ENCODE measurements around the gene ZNF394.
"Not testable (repeated sequence)": the region's sequence is repeated elsewhere in the genome, so short reads cannot be mapped to it uniquely, and the experiment has no call there.

ZNF394 gene

DNA sequence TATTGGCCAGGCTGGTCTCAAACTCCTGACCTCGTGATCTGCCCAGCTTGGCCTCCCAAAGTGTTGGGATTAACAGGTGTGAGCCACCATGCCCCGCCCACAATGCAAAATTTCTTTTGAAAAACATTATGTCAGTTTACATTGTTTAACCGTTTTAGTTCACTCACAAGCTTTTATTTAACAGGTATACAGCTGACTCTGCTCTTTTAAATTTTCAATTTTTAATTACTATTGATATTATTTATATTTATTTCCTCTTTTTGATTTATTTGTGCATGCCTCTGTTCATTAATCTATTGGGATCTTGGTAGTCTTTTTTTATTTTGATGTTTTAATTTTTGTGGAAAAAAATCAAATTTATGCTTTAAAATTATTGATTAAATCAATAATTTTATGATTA is 21.3 kb upstream of the ZNF394 start:
- Histone ChIP-seq H3K27ac (ENCODE audit: low read length) (no peak overlapping the region), H3K9me3 (ENCODE audit: control insufficient read depth, low read depth, low read length) (no peaks in the 10 kb centered on the region), H3K9ac (ENCODE audit: low read length) (no peak overlapping the region), H3K36me3 (ENCODE audit: control insufficient read depth, low read depth, low read length) (peaks cover 27% of the 10 kb centered on the region), H3K27me3 (ENCODE audit: control insufficient read depth, insufficient read depth, low read length) (no peaks in the 10 kb centered on the region), H3K4me3 (ENCODE audit: low read length) (no peak overlapping the region), H3K4me1 (ENCODE audit: control insufficient read depth, low read depth, low read length) (no peaks in the 10 kb centered on the region)

DNA sequence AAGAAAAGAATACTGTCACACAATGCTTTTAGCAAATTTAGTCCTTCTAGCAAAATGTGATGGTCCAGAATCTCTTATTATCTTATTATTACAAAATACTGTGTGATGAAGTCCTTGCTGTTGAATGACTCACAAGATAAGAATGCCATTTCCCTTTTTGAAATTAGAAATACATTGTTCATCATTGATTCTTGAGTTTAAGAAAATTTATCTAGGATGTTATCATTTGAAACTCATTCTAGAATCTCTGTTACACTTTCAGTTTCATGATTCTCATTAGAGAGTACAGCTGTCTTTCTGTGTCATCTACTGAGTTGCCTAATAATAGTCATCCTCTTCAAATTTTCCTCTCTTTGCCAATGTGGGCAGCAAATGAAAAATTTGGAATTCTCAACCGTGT is 14.0 kb upstream of the ZNF394 start:
- H3K36me3 ChIP-seq (ENCODE audit: control insufficient read depth, low read depth, low read length) = peaks cover 35% of the 10 kb centered on the region
- H3K27me3 ChIP-seq (ENCODE audit: control insufficient read depth, insufficient read depth, low read length) = no peaks in the 10 kb centered on the region
- H3K9me3 ChIP-seq (ENCODE audit: control insufficient read depth, low read depth, low read length) = no peaks in the 10 kb centered on the region
- H3K9ac ChIP-seq (ENCODE audit: low read length) = no peak overlapping the region
- no peaks in the 10 kb centered on the region for H3K4me1 ChIP-seq (ENCODE audit: control insufficient read depth, low read depth, low read length)
- no peak overlapping the region for H3K27ac ChIP-seq (ENCODE audit: low read length)
- H3K4me3 ChIP-seq (ENCODE audit: low read length) = no peak overlapping the region

DNA sequence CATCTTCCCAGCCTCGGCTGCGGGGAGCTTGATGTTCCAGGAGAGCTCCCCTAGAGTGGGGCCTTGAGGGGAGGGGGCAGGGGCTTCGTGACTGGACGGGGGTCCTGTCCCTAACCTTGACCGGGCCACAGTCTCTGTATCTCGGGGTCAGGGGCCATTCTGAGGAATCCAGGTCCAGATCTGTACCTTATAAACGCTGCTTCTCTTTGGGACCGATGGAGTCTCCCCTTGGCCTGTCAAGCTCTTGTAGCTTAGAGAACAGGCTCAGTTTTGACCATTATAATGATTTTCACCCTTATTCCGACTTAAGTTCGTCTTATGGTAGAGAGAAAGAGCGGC is 5.2 kb upstream of the ZNF394 start:
- H3K27ac ChIP-seq (ENCODE audit: low read length) = peak overlapping the region; percentile 16
- H3K4me1 ChIP-seq (ENCODE audit: control insufficient read depth, low read depth, low read length) = peaks cover 6% of the 10 kb centered on the region
- H3K36me3 ChIP-seq (ENCODE audit: control insufficient read depth, low read depth, low read length) = peaks cover 4% of the 10 kb centered on the region
- H3K27me3 ChIP-seq (ENCODE audit: control insufficient read depth, insufficient read depth, low read length) = no peaks in the 10 kb centered on the region
- no peaks in the 10 kb centered on the region for H3K9me3 ChIP-seq (ENCODE audit: control insufficient read depth, low read depth, low read length)
- peak overlapping the region; percentile 82 for H3K4me3 ChIP-seq (ENCODE audit: low read length)
- H3K9ac ChIP-seq (ENCODE audit: low read length) = peak overlapping the region; percentile 73

DNA sequence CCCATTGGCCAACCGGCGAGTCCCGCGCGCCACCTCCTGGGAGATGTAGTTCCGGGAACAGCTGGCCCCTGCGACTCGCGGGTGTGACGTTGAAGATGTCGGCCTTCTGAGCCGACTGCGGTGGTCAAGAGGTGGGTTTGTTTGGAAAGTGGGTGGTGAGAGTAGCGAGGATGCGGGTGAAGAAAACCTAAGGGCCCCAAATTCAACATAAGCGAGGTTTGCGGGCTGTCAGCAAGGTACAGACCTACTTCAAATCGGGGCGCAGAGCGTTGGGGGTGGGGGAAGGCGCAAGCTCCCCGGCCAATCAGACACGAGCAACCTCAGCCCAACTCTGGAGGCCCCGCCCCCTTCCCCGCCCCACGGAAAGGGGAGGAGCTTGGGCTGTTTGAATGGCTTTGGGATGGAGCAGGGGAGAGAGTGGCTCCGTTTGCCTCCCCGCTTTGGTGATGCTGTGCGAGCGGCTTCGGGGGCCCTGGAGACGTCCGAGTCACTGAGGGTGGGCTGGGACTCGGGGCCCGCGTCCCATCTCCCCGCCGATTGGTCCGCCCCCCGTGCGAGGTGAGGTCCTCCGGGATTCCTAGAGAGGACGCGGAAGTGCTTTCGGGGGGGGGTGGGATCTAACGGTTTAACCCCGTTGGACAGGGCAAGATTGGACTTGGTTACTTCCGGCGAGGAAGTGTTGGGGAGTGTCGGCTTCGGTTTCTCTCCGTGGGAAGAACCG is 4.7 kb upstream of the ZNF394 start, which contains the start of gene ZKSCAN5:
Gene ZKSCAN5 (plus strand): TSS at position 60 of the 721 bp plus-strand sequence. CDS start 1,383 bp downstream, outside the sequence.
- no peaks in the 10 kb centered on the region for H3K27me3 ChIP-seq (ENCODE audit: control insufficient read depth, insufficient read depth, low read length)
- H3K4me3 ChIP-seq (ENCODE audit: low read length) = peak within 1 kb of the TSS; percentile 82
- peaks cover 4% of the 10 kb centered on the region for H3K36me3 ChIP-seq (ENCODE audit: control insufficient read depth, low read depth, low read length)
- H3K9me3 ChIP-seq (ENCODE audit: control insufficient read depth, low read depth, low read length) = no peaks in the 10 kb centered on the region
- H3K27ac ChIP-seq (ENCODE audit: low read length) = peak within 1 kb of the TSS; percentile 16
- peak within 1 kb of the TSS; percentile 73 for H3K9ac ChIP-seq (ENCODE audit: low read length)
- peaks cover 6% of the 10 kb centered on the region for H3K4me1 ChIP-seq (ENCODE audit: control insufficient read depth, low read depth, low read length)

DNA sequence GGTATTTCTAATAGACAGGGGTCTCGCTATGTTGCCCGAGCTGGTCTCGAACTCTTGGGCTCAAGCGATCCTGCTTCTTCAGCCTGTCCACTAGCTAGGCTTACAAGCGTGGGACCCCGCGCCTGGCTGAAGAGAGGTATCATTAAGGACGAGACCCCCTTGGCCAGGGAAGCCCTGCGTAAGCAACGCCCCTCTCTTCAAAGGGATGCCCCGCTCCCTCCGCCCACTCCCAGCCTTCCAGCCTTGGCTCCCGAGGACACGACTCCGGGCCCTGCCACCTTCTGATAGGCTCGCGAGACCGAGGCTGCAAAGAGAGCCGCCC is 4.2 kb upstream of the ZNF394 start:
- Histone ChIP-seq H3K4me3 (ENCODE audit: low read length) (peak overlapping the region; percentile 82), H3K4me1 (ENCODE audit: control insufficient read depth, low read depth, low read length) (peaks cover 6% of the 10 kb centered on the region), H3K9ac (ENCODE audit: low read length) (peak overlapping the region; percentile 73), H3K9me3 (ENCODE audit: control insufficient read depth, low read depth, low read length) (no peaks in the 10 kb centered on the region), H3K36me3 (ENCODE audit: control insufficient read depth, low read depth, low read length) (peaks cover 4% of the 10 kb centered on the region), H3K27ac (ENCODE audit: low read length) (no peak overlapping the region), H3K27me3 (ENCODE audit: control insufficient read depth, insufficient read depth, low read length) (no peaks in the 10 kb centered on the region)

DNA sequence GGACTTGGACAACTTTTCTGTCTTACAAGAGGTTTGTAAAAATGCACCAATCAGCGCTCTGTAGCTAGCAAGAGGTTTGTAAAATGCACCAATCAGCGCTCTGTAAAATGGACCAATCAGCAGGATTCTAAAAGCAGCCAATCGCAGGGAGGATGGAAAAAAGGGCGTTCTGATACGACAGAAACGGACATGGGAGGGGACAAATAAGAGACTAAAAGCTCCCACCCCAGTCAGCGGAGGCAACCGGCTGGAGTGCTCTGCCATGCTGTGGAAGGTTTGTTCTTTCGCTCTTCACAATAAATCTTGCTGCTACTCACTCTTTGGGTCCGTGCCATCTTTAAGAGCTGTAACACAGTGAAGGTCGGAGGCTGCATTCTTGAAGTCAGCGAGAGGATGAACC is 1.2 kb upstream of the ZNF394 start:
- not testable (repeated sequence) for H3K36me3 ChIP-seq (ENCODE audit: control insufficient read depth, low read depth, low read length); H3K27ac ChIP-seq (ENCODE audit: low read length); H3K4me1 ChIP-seq (ENCODE audit: control insufficient read depth, low read depth, low read length); H3K27me3 ChIP-seq (ENCODE audit: control insufficient read depth, insufficient read depth, low read length); H3K9me3 ChIP-seq (ENCODE audit: control insufficient read depth, low read depth, low read length); H3K9ac ChIP-seq (ENCODE audit: low read length)
- H3K4me3 ChIP-seq (ENCODE audit: low read length) = peak overlapping the region; percentile 95

DNA sequence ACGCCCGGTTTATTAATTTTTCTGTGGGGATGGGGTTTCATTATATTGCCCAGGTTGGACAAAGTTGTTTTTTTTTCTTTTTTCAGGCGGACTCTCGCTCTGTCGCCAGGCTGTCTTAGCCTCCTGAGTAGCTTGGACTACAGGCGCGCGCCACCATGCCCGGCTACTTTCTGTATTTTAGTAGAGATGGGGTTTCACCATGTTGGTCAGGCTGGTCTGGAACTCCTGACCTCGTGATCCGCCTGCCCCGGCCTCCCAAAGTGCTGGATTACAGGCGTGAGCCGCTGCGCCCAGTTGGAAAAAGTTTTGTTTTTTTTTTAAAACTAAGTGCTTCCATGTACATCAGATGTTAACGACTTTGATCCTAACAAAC is 542 bp upstream of the ZNF394 start:
- peak overlapping the region; percentile 95 for H3K4me3 ChIP-seq (ENCODE audit: low read length)
- no peaks in the 10 kb centered on the region for H3K27me3 ChIP-seq (ENCODE audit: control insufficient read depth, insufficient read depth, low read length)
- peaks cover 3% of the 10 kb centered on the region for H3K4me1 ChIP-seq (ENCODE audit: control insufficient read depth, low read depth, low read length)
- H3K27ac ChIP-seq (ENCODE audit: low read length) = no peak overlapping the region
- H3K9ac ChIP-seq (ENCODE audit: low read length) = peak overlapping the region; percentile 83
- H3K9me3 ChIP-seq (ENCODE audit: control insufficient read depth, low read depth, low read length) = no peaks in the 10 kb centered on the region
- no peaks in the 10 kb centered on the region for H3K36me3 ChIP-seq (ENCODE audit: control insufficient read depth, low read depth, low read length)

DNA sequence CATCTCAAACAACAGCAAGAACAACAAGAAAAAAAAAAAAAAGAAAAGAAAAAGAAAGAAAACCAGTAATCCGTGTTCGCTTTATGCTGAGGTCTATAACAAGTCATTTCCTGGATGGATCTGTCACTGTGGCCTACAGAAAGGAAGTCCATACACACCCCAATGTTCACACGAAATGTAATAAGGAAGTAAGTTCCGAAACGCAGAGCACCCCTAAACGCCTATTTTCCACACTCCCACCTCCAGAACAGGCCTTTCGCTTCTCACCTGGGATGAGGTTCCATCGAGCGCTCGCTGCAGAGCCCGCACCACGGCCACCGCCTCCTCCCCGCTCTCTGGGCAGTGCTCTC is 735 bp downstream of the ZNF394 start:
- H3K4me3 ChIP-seq (ENCODE audit: low read length) = peak overlapping the region; percentile 95
- peak overlapping the region; percentile 83 for H3K9ac ChIP-seq (ENCODE audit: low read length)
- H3K27me3 ChIP-seq (ENCODE audit: control insufficient read depth, insufficient read depth, low read length) = no peaks in the 10 kb centered on the region
- H3K9me3 ChIP-seq (ENCODE audit: control insufficient read depth, low read depth, low read length) = no peaks in the 10 kb centered on the region
- H3K27ac ChIP-seq (ENCODE audit: low read length) = peak overlapping the region; percentile 55
- peaks cover 2% of the 10 kb centered on the region for H3K36me3 ChIP-seq (ENCODE audit: control insufficient read depth, low read depth, low read length)
- H3K4me1 ChIP-seq (ENCODE audit: control insufficient read depth, low read depth, low read length) = peaks cover 3% of the 10 kb centered on the region

DNA sequence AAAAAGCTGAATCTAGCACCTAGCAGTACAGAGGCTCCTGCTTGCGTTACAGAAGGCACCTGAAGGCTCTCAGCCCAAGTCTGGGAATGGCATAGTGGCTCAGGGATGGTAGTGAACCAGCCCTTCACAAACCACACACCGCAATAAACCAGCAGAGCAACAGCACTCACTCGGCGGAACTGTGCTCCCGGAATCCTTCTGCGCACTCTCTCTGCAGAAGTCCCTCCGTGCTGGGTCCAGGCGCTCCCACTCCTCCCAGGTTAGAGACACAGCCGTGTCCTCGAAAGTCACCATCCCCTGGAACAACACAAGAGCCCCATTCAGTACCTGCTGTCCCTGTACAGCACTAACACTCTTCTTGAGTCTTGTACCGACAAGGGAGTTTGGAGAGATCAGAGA is 1.5 kb downstream of the ZNF394 start:
- H3K4me1 ChIP-seq (ENCODE audit: control insufficient read depth, low read depth, low read length) = peaks cover 3% of the 10 kb centered on the region

DNA sequence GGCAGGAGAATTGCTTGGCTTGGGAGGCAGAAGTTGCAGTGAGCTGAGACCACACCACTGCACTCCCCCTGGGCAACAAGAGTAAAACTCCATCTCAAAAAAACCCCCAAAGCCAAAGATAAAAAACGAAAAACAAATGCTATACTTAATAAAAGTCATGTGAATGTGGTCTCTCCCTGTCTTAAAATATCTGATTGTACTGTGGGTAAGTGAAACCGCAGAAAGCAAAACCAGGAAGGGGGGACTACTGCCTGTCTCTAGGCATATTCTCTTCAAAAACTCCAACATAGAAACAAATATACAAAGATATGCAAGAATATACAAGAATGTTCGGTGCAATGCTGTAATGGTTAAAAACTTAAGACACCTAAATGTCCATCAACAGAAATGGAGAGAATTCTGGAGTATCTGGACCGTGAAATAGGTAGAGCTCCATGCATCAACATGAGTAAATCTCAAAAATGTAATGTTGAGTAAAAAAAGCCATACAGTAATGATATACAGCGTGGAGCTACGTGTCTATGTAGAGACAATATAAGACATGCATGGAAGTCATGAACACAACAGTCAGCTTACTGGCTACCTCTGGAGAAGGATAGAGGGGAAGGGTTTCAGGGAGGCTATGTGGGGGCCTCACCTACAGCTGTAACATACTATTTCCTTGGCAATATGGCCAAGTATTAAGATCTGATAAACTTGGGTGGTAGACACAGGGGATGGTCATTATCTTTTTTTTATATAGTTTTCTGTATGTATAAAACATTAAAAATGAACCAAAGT is 2.1 kb downstream of the ZNF394 start:
- Histone ChIP-seq H3K27ac (ENCODE audit: low read length) (no peak overlapping the region), H3K4me1 (ENCODE audit: control insufficient read depth, low read depth, low read length) (peaks cover 3% of the 10 kb centered on the region), H3K9me3 (ENCODE audit: control insufficient read depth, low read depth, low read length) (peaks cover 3% of the 10 kb centered on the region), H3K36me3 (ENCODE audit: control insufficient read depth, low read depth, low read length) (peaks cover 16% of the 10 kb centered on the region), H3K9ac (ENCODE audit: low read length) (no peak overlapping the region), H3K4me3 (ENCODE audit: low read length) (peak overlapping the region; percentile 95), H3K27me3 (ENCODE audit: control insufficient read depth, insufficient read depth, low read length) (no peaks in the 10 kb centered on the region)

More for the DNA sequence above, 1.5 kb downstream of the ZNF394 start:
- Histone ChIP-seq H3K9me3 (ENCODE audit: control insufficient read depth, low read depth, low read length) (peaks cover 3% of the 10 kb centered on the region), H3K9ac (ENCODE audit: low read length) (no peak overlapping the region), H3K27me3 (ENCODE audit: control insufficient read depth, insufficient read depth, low read length) (no peaks in the 10 kb centered on the region), H3K36me3 (ENCODE audit: control insufficient read depth, low read depth, low read length) (peaks cover 10% of the 10 kb centered on the region), H3K27ac (ENCODE audit: low read length) (no peak overlapping the region), H3K4me3 (ENCODE audit: low read length) (peak overlapping the region; percentile 95)

DNA sequence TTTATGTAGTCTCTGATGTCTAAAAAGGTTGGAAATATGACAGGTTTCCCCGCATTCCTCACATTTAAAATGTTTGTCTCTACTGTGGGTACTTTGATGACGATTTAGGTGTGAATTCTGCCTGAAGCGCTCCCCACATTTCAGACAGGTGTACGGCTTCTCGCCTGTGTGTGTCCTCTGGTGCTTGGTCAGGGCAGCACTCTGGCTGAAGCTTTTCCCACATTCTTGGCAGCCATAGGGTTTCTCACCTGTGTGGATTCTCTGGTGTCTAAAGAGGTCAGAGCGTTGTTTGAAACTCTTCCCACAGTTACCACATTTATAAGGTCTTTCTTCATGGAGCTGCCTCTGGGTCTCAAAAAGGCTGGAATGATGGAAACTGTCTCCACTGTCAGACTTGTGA is 6.3 kb downstream of the ZNF394 start:
- peaks cover 18% of the 10 kb centered on the region for H3K36me3 ChIP-seq (ENCODE audit: control insufficient read depth, low read depth, low read length)

DNA sequence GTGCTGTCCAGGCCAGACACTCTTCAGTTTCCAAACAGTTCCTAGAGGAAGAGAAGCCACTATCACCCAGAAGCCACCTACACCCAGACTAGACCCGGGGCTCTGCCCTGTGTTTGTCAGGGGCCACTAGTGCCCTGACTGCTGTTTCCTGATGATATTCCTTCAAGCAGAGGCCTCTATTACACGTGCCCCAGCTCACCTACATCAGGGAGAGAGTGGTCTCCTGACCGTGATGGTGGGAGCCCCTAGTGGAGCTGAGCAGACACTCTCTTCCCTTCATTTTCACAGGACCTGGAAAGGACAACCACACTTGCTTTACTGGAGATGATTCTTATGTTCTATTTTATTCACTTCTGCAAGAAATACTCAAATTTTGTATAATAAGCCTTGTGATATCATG is 9.2 kb downstream of the ZNF394 start:
- no peak overlapping the region for H3K27ac ChIP-seq (ENCODE audit: low read length)

More for the DNA sequence above, 6.3 kb downstream of the ZNF394 start:
- no peak overlapping the region for H3K4me3 ChIP-seq (ENCODE audit: low read length)
- H3K9ac ChIP-seq (ENCODE audit: low read length) = no peak overlapping the region
- peaks cover 3% of the 10 kb centered on the region for H3K9me3 ChIP-seq (ENCODE audit: control insufficient read depth, low read depth, low read length)
- no peak overlapping the region for H3K27ac ChIP-seq (ENCODE audit: low read length)
- H3K4me1 ChIP-seq (ENCODE audit: control insufficient read depth, low read depth, low read length) = peaks cover 3% of the 10 kb centered on the region
- H3K27me3 ChIP-seq (ENCODE audit: control insufficient read depth, insufficient read depth, low read length) = no peaks in the 10 kb centered on the region

More for the DNA sequence above, 9.2 kb downstream of the ZNF394 start:
- H3K27me3 ChIP-seq (ENCODE audit: control insufficient read depth, insufficient read depth, low read length) = no peaks in the 10 kb centered on the region
- no peak overlapping the region for H3K9ac ChIP-seq (ENCODE audit: low read length)
- peaks cover 3% of the 10 kb centered on the region for H3K9me3 ChIP-seq (ENCODE audit: control insufficient read depth, low read depth, low read length)
- peaks cover 18% of the 10 kb centered on the region for H3K36me3 ChIP-seq (ENCODE audit: control insufficient read depth, low read depth, low read length)
- no peaks in the 10 kb centered on the region for H3K4me1 ChIP-seq (ENCODE audit: control insufficient read depth, low read depth, low read length)
- no peak overlapping the region for H3K4me3 ChIP-seq (ENCODE audit: low read length)

All from iPS-18a (cell line).